D721Med (cell line): ENCODE results near the gene BDH2.

ENCODE experiments used
- DNase-seq: peaks from one replicate; pipeline ENCODE4 v3.0.0; 2011; ENCODE audit warnings: low spot score; ENCODE audit not compliant: insufficient read length
- FAIRE-seq: peaks from 2 replicates; lab custom pipeline; 2011; peaks lifted over from hg19 to GRCh38; lab: Jason Lieb, UNC
- CTCF ChIP-seq: IDR thresholded peaks from 2 replicates; pipeline ENCODE4 v1.5.1; 2012; ENCODE audit warnings: mild to moderate bottlenecking, control low read depth; ENCODE audit not compliant: insufficient read depth; ENCODE audit errors: missing control alignments

BDH2 gene

DNA sequence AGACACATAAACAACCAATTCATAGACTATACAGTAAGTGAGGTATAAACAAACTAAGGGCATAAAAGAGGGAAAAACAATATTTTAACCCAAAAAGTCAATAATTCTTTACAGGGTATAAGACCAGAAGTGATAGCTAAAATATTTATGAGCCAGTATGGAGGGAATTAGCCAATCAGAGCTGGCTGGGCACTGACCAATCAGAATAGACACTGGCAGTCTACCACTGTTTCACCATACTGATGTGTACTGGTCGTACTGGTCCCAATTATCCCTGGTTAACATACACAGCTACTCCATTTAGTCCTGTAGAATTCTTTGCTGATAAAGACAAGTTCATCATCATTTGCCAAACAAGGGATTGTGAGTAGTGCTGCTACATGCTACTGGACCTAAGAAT, 70.3 kb downstream of the BDH2 start:
- FAIRE-seq (no peak), DNase-seq (no peak)
- no peak for TF ChIP-seq CTCF
